Brain microvascular endothelial cell (primary cell): ENCODE results near the gene RWDD3.

Experiments
- DNase-seq: peaks from one replicate; pipeline ENCODE4 v3.0.0-alpha.2; 2020
- H3K27ac ChIP-seq: fragments of 250-450 bp; sonication (Bioruptor Pico); 2 replicates; pipeline ENCODE4 v1.5.1; 2020; ENCODE audit warnings: mild to moderate bottlenecking, moderate library complexity
- H3K27me3 ChIP-seq: fragments of 250-450 bp; sonication (Bioruptor Pico); replicated peaks from 2 replicates; pipeline ENCODE4 v1.5.1; 2020; ENCODE audit warnings: mild to moderate bottlenecking
- H3K36me3 ChIP-seq: fragments of 250-450 bp; sonication (Bioruptor Pico); replicated peaks from 2 replicates; pipeline ENCODE4 v1.5.1; 2020; ENCODE audit warnings: mild to moderate bottlenecking
- H3K4me3 ChIP-seq: 2 replicates; pipeline ENCODE4 v1.5.1; 2011; ENCODE audit warnings: low read depth, mild to moderate bottlenecking, control low read depth, low read length, moderate library complexity
- CTCF ChIP-seq: IDR thresholded peaks from 2 replicates; pipeline ENCODE4 v1.5.1; 2011; ENCODE audit warnings: low read depth, mild to moderate bottlenecking, moderate library complexity, low read length, control low read depth, inconsistent platforms; ENCODE audit errors: missing control alignments
- in situ Hi-C: cut with HindIII; loops from 2 replicates; pipeline ENCODE4 v1.10.0; 2017; ENCODE audit warnings: low sequenced_read_pairs, low pct_ligation_motif_present

Gene RWDD3

DNA sequence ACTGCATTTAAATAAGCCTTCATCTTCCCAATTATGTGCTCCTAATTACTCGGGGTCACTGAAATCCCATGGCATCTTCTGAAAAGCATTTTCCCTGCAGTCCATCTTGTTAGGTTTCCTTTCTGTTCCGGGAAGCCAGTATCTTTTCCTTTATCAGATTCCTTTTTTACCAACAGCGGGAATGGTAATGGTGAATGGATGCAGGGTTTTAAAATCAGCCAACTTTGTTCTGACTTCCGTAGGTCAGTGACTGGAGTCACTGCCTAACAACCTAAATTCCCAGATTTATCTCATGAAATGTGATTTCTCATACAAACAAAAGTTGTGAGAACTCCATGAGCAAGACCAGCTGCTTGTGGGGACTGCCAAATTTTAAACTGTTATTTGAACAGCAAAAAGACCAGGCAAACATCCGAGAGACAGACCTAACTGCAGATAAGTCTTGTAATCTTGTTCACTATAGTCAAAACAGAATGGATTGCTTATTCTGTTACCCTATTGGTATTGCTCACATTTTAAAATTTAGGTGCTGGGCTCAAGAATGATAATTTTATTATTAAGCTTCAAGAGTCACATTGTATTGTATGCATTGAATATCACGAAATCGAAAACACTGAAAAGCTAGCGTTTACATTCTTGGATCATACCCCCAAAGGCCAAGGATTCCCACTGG is 1.2 kb upstream of the RWDD3 start:
- no peaks in the 10 kb centered on the region for H3K36me3 ChIP-seq
- no peaks in the 10 kb centered on the region for H3K27me3 ChIP-seq
- H3K27ac ChIP-seq, result no peak overlapping the region
- DNase-seq, result no peak
- no peak for TF ChIP-seq CTCF
- in situ Hi-C loops, result loop anchor here (25.0 kb wide), 1 partner anchor 145 kb away; no protein-coding TSS in a partner anchor
- H3K4me3 ChIP-seq, result peak overlapping the region; percentile 89

GRCh38 chr1:95233319-95233736 is 682 bp upstream of the RWDD3 start:
- in situ Hi-C loops, result loop anchor here (25.0 kb wide), 1 partner anchor 146 kb away; no protein-coding TSS in a partner anchor
- Histone ChIP-seq H3K27me3 (no peaks in the 10 kb centered on the region), H3K27ac (peak overlapping the region; percentile 34), H3K36me3 (no peaks in the 10 kb centered on the region), H3K4me3 (peak overlapping the region; percentile 89)
- peak; percentile 14 for DNase-seq
- TF ChIP-seq CTCF, result no peak

DNA sequence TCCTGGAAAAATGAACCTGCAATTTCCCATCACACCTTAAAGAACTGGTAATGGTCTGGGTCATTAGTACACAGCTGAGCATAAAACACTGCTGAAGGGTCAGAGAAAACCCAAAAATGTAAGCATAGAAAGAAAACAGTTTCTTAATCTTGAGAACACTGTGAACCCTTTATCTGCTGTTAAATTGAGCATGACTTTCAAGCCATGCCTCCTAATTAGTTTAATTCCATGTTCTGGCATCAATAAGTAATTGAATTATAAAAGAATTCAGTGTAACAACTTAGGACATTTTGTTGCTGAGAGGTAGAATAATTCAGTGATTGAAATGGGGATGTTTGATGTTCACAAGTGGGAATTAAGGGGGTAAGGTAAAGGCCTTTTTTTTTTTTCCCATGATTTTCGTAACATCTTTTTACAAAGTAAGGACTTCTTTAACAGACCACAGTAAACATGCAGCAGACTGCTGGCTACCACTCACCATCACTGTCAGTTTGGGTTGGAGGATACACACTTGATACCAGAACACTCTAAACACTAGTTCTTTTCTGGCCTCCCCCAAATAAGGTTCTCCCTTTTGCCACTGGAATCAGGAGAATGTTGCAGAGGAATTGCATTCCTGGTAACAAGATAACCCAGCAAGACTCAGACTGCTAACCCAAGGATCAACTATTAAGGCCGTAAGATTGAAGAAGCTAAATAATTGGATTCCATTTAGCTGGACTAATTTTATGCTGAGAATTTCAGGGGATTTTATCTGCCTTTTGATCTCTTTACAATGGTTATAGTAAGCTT is 3.0 kb downstream of the RWDD3 start:
- Histone ChIP-seq H3K27ac (no peak overlapping the region), H3K27me3 (no peaks in the 10 kb centered on the region), H3K36me3 (no peaks in the 10 kb centered on the region), H3K4me3 (no peak overlapping the region)
- no peak for DNase-seq
- in situ Hi-C loops, result loop anchor here (25.0 kb wide), 1 partner anchor 150 kb away; no protein-coding TSS in a partner anchor
- TF ChIP-seq CTCF, result no peak

GRCh38 chr1:95237981-95238703 is 4.1 kb downstream of the RWDD3 start:
- in situ Hi-C loops, result loop anchor here (25.0 kb wide), 1 partner anchor 151 kb away; no protein-coding TSS in a partner anchor
- TF ChIP-seq CTCF, result no peak
- Histone ChIP-seq H3K27me3 (no peaks in the 10 kb centered on the region), H3K27ac (no peak overlapping the region), H3K4me3 (no peak overlapping the region), H3K36me3 (peaks cover 3% of the 10 kb centered on the region)
- DNase-seq, result no peak

GRCh38 chr1:95245029-95245428 is 11.0 kb downstream of the RWDD3 start:
- H3K27ac ChIP-seq, result no peak overlapping the region
- no peak for TF ChIP-seq CTCF
- in situ Hi-C loops, result loop anchor here (25.0 kb wide), 1 partner anchor 158 kb away; no protein-coding TSS in a partner anchor
- no peak overlapping the region for H3K4me3 ChIP-seq
- no peaks in the 10 kb centered on the region for H3K27me3 ChIP-seq
- peaks cover 8% of the 10 kb centered on the region for H3K36me3 ChIP-seq
- no peak for DNase-seq
